Thoracic aorta (tissue), 2 donors: ENCODE results near the gene TRIM40. TPM values are rescaled to one million over a fixed set of nuclear protein-coding genes. Genes with fewer than 3 reads are reported as not detected.
"Not testable (repeated sequence)": the region's sequence is repeated elsewhere in the genome, so short reads cannot be mapped to it uniquely, and the experiment has no call there.

Experiments
- ATAC-seq: fragments of 150-250 bp; one replicate; pipeline ENCODE4 v1.8.0; 2017; ENCODE audit warnings: low read depth; ENCODE audit not compliant: insufficient number of reproducible peaks, low FRiP score
- DNase-seq: peaks from one replicate; pipeline ENCODE4 v3.0.0-alpha.2; 2020; ENCODE audit warnings: low spot score
- H3K27ac ChIP-seq, 2 donors: fragments of 200-600 bp; sonication (generic); 1 replicate in 1 of 2; 2 replicates in 1 of 2; pipeline ENCODE4 v1.5.1; 2016; ENCODE audit warnings: mild to moderate bottlenecking in 2 of 2, moderate library complexity in 2 of 2
- H3K27me3 ChIP-seq: fragments of 200-600 bp; sonication (generic); replicated peaks from 2 replicates; pipeline ENCODE4 v1.6.0; 2016; ENCODE audit warnings: mild to moderate bottlenecking; ENCODE audit not compliant: insufficient read depth
- H3K36me3 ChIP-seq: fragments of 200-600 bp; sonication (generic); one replicate; pipeline ENCODE4 v1.5.1; 2016
- H3K4me1 ChIP-seq, 2 donors: fragments of 200-600 bp; sonication (generic); 1 replicate in 1 of 2; 2 replicates in 1 of 2; pipeline versions ENCODE4 v1.5.1 to v1.6.0; 2016; ENCODE audit warnings: low read depth in 2 of 2, mild to moderate bottlenecking in 1 of 2; ENCODE audit not compliant: control insufficient read depth in 1 of 2
- H3K4me3 ChIP-seq: fragments of 200-600 bp; sonication (generic); 2 replicates; pipeline ENCODE4 v1.5.1; 2016; ENCODE audit warnings: mild to moderate bottlenecking
- H3K9me3 ChIP-seq: fragments of 200-600 bp; sonication (generic); 2 replicates; pipeline ENCODE4 v1.5.1; 2016
- total RNA-seq, 2 donors: library from RNA; depleted of rRNA; stranded (reverse); fragments of >200 nt; gene quantifications; one replicate each; pipeline versions ENCODE4 v1.1.0 to v1.2.3, GENCODE V29; 2016
- TF ChIP-seq, protein P1 (sequence below): fragments of 200-600 bp; sonication (generic); IDR thresholded peaks from one replicate; pipeline ENCODE4 v1.5.1; 2019; ENCODE audit warnings: antibody characterized with exemption

Gene TRIM40
- total RNA-seq, 2 donors from 2014 or later = not detected

DNA sequence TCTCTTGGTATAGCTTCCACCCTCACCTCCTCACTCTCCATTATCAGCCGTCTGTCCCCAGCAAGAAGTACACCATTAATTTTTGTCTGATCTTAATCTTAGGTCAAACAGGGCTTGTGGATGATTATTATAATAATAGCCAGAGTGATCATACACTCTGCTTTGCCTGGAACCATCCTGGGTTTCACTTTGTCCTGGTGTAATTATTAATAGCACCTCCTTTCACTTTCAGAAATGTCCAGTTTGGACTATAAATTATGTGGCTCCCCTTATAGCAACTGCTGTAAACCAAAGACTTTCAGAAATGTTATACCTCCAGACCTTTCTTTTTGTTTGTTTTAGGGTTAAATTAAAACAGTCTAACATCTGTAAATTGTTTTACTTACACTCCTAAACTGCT, 22.1 kb upstream of the TRIM40 start:
- Histone ChIP-seq H3K4me1 (no peaks in the 10 kb centered on the region), H3K36me3 (no peaks in the 10 kb centered on the region), H3K4me3 (no peak overlapping the region), H3K27ac (no peak overlapping the region), H3K9me3 (no peaks in the 10 kb centered on the region), H3K27me3 (no peaks in the 10 kb centered on the region)
- ATAC-seq (no peak), DNase-seq (no peak)
- TF ChIP-seq, protein P1, sequence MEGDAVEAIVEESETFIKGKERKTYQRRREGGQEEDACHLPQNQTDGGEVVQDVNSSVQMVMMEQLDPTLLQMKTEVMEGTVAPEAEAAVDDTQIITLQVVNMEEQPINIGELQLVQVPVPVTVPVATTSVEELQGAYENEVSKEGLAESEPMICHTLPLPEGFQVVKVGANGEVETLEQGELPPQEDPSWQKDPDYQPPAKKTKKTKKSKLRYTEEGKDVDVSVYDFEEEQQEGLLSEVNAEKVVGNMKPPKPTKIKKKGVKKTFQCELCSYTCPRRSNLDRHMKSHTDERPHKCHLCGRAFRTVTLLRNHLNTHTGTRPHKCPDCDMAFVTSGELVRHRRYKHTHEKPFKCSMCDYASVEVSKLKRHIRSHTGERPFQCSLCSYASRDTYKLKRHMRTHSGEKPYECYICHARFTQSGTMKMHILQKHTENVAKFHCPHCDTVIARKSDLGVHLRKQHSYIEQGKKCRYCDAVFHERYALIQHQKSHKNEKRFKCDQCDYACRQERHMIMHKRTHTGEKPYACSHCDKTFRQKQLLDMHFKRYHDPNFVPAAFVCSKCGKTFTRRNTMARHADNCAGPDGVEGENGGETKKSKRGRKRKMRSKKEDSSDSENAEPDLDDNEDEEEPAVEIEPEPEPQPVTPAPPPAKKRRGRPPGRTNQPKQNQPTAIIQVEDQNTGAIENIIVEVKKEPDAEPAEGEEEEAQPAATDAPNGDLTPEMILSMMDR = no peak

DNA sequence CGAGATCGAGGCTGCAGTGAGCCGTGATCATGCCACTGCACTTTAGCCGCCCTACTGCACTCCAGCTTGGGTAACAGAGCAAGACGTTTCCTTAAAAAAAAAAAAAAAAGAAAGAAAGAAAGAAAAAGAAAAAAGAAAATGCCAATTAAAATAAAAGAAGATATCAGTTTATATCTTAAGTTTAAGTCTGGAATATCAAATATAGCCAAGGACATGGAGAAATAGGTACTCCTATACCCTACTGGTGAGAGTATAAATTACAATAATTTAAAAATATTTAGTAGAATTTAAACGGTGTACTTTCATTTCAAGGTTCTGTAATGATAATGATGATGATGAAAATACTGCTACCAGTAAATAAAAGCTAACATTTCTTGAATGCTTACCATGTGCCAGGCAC, 19.2 kb upstream of the TRIM40 start:
- DNase-seq (no peak), ATAC-seq (no peak)
- no peak overlapping the region for H3K4me3 ChIP-seq
- H3K9me3 ChIP-seq = no peaks in the 10 kb centered on the region
- no peak overlapping the region for H3K27ac ChIP-seq
- no peaks in the 10 kb centered on the region for H3K27me3 ChIP-seq
- H3K4me1 ChIP-seq = no peaks in the 10 kb centered on the region
- TF ChIP-seq, protein P1 = no peak
- H3K36me3 ChIP-seq = no peaks in the 10 kb centered on the region

DNA sequence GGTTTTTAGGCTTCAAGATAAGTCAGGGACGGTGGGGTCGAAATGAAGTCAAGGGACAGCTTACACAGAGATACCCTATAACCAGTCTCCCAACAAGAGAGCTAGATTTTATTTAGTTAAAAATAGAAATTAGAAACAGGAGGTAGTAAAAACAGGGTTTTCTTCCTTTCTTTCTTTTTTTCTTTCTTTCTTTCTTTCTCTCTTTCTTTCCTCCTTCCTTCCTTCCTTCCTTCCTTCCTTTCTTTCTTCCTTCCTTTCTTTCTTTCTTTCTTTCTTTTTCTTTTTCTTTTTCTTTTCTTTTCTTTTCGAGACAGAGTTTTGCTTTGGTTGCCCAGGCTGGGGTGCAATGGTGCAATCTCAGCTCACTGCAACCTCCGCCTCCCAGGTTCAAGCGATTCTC, 17.2 kb upstream of the TRIM40 start:
- not testable (repeated sequence) for ATAC-seq

DNA sequence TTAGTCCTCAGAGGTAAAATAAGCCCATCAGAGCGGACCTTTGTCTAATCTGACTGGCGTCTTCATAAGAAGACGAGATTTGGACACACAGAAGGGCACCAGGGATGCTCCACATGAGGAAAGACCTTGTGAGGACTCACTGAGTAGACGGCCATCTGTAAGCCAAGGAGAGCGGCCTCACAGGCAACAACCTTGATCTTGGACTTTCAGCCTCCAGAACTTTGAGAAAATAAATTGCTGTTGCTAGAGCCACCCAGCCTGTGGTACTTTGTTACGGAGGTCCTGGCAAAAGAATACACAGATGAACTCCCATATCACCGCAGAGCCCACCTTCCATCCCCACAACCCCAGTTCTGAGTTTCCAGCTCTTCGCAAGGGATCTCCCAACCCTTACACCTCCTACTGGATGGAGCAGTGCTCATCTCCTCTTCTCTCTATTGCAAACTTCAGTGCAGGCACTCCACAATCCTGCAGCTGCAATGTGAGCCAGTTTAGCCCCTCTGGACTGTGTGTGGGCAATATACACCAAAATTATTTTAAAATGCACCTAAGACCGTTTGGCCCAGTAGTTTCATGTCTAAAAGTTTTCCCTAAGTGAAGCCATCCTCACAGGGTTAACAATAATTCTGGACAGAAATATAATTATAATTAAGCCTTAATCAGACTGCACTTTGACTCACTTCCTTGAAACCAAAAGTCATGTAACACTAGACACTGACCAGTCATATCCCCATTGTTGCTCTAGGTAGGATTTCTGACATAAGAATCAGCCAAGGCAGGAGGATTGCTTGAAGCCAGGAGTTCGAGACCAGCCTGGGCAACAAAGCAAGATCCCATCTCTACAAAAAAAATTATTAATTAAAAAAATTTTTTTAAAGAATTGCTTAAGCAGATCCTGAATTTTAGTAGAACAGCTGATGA, 14.2 kb upstream of the TRIM40 start:
- TF ChIP-seq, protein P1 = no peak
- no peaks in the 10 kb centered on the region for H3K9me3 ChIP-seq
- H3K36me3 ChIP-seq = no peaks in the 10 kb centered on the region
- H3K27ac ChIP-seq = no peak overlapping the region
- no peak overlapping the region for H3K4me3 ChIP-seq
- H3K4me1 ChIP-seq = no peaks in the 10 kb centered on the region
- no peak for DNase-seq
- no peaks in the 10 kb centered on the region for H3K27me3 ChIP-seq
- no peak for ATAC-seq

More for the DNA sequence above, 17.2 kb upstream of the TRIM40 start:
- not testable (repeated sequence) for H3K9me3 ChIP-seq, H3K27ac ChIP-seq, H3K36me3 ChIP-seq, DNase-seq, H3K4me3 ChIP-seq, H3K27me3 ChIP-seq, H3K4me1 ChIP-seq

DNA sequence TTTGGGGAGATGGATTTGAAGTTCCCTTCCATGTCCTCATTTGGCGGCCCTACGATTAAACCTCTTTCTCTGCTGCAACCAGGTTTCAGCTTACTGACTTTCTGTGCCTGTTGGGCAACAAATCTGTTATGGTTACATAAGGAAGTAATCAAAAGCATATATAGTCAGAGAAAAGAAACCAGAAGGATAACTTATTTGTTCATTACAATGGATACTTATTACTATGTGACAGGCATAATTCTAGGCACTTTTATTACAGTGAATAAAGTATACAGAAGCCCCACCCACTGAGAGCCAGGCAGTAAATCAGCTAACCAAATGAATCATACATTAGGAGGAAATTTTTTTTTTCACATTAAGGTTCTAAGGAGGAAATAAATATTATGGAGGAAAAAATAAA, 13.4 kb upstream of the TRIM40 start:
- ATAC-seq = no peak
- no peaks in the 10 kb centered on the region for H3K9me3 ChIP-seq
- H3K4me1 ChIP-seq = peaks cover 0 to 5% of the 10 kb centered on the region in 2 donors
- TF ChIP-seq, protein P1 = no peak
- H3K27me3 ChIP-seq = no peaks in the 10 kb centered on the region
- no peak overlapping the region for H3K27ac ChIP-seq
- H3K4me3 ChIP-seq = no peak overlapping the region
- DNase-seq = no peak
- no peaks in the 10 kb centered on the region for H3K36me3 ChIP-seq
